ENCODE results near the gene ZBTB46.
"Not testable (repeated sequence)": the region's sequence is repeated elsewhere in the genome, so short reads cannot be mapped to it uniquely, and the experiment has no call there.

The ZBTB46 gene

GRCh38 chr20:63737945-63738686 lies 92.9 kb downstream of the ZBTB46 start:
- no peak overlapping the region for H3K27ac Mint-ChIP-seq

GRCh38 chr20:63737695-63737944 lies 93.4 kb downstream of the ZBTB46 start:
- H3K9me3 Mint-ChIP-seq, result no peaks in the 10 kb centered on the region

More at GRCh38 chr20:63737945-63738686, 92.9 kb downstream of the ZBTB46 start:
- H3K4me3 Mint-ChIP-seq, result peak overlapping the region; percentile 42
- no peaks in the 10 kb centered on the region for H3K9me3 Mint-ChIP-seq
- peaks cover 4% of the 10 kb centered on the region for H3K36me3 Mint-ChIP-seq
- no peaks in the 10 kb centered on the region for H3K27me3 Mint-ChIP-seq
- H3K4me1 Mint-ChIP-seq, result peaks cover 27% of the 10 kb centered on the region

GRCh38 chr20:63736893-63737694 lies 94.0 kb downstream of the ZBTB46 start:
- H3K36me3 Mint-ChIP-seq, result peaks cover 4% of the 10 kb centered on the region
- no peaks in the 10 kb centered on the region for H3K9me3 Mint-ChIP-seq
- H3K27me3 Mint-ChIP-seq, result no peaks in the 10 kb centered on the region
- peak overlapping the region; percentile 81 for H3K4me3 Mint-ChIP-seq
- H3K27ac Mint-ChIP-seq, result no peak overlapping the region
- H3K4me1 Mint-ChIP-seq, result peaks cover 27% of the 10 kb centered on the region

More at GRCh38 chr20:63737695-63737944, 93.4 kb downstream of the ZBTB46 start:
- H3K4me3 Mint-ChIP-seq, result peak overlapping the region; percentile 81
- no peak overlapping the region for H3K27ac Mint-ChIP-seq
- no peaks in the 10 kb centered on the region for H3K27me3 Mint-ChIP-seq
- H3K4me1 Mint-ChIP-seq, result peaks cover 27% of the 10 kb centered on the region
- H3K36me3 Mint-ChIP-seq, result peaks cover 4% of the 10 kb centered on the region

GRCh38 chr20:63735859-63736718 lies 95.0 kb downstream of the ZBTB46 start, which contains the start of gene LIME1:
Gene LIME1 (plus strand): TSS chr20:63736664. CDS start chr20:63737550, 886 bp downstream.
- Mint-ChIP-seq H3K4me1 (peaks cover 27% of the 10 kb centered on the region), H3K27ac (peak within 1 kb of the TSS; percentile 23), H3K36me3 (peaks cover 4% of the 10 kb centered on the region), H3K27me3 (no peaks in the 10 kb centered on the region), H3K9me3 (no peaks in the 10 kb centered on the region), H3K4me3 (peak within 1 kb of the TSS; percentile 81)

- H3K9me3 Mint-ChIP-seq, result no peaks in the 10 kb centered on the region
- H3K27ac Mint-ChIP-seq, result peak overlapping the region; percentile 51
- peaks cover 6% of the 10 kb centered on the region for H3K36me3 Mint-ChIP-seq
- no peaks in the 10 kb centered on the region for H3K27me3 Mint-ChIP-seq
- peaks cover 27% of the 10 kb centered on the region for H3K4me1 Mint-ChIP-seq
- H3K4me3 Mint-ChIP-seq, result peak overlapping the region; percentile 11
Measured at GRCh38 chr20:63734946-63735858, 95.9 kb downstream of the ZBTB46 start.

- H3K4me1 Mint-ChIP-seq, result peaks cover 27% of the 10 kb centered on the region
- H3K36me3 Mint-ChIP-seq, result peaks cover 9% of the 10 kb centered on the region
- H3K27ac Mint-ChIP-seq, result no peak overlapping the region
- no peaks in the 10 kb centered on the region for H3K27me3 Mint-ChIP-seq
- no peaks in the 10 kb centered on the region for H3K9me3 Mint-ChIP-seq
- no peak overlapping the region for H3K4me3 Mint-ChIP-seq
Measured at GRCh38 chr20:63734111-63734945, 96.7 kb downstream of the ZBTB46 start.

GRCh38 chr20:63733579-63734081 lies 97.4 kb downstream of the ZBTB46 start:
- no peak overlapping the region for H3K4me3 Mint-ChIP-seq

GRCh38 chr20:63733117-63733516 lies 97.9 kb downstream of the ZBTB46 start:
- Mint-ChIP-seq H3K9me3 (no peaks in the 10 kb centered on the region), H3K4me3 (no peak overlapping the region), H3K36me3 (peaks cover 12% of the 10 kb centered on the region), H3K4me1 (peaks cover 34% of the 10 kb centered on the region), H3K27ac (no peak overlapping the region), H3K27me3 (no peaks in the 10 kb centered on the region)

More at GRCh38 chr20:63733579-63734081, 97.4 kb downstream of the ZBTB46 start:
- Mint-ChIP-seq H3K27me3 (no peaks in the 10 kb centered on the region), H3K27ac (no peak overlapping the region), H3K36me3 (peaks cover 9% of the 10 kb centered on the region), H3K9me3 (no peaks in the 10 kb centered on the region), H3K4me1 (peaks cover 29% of the 10 kb centered on the region)

GRCh38 chr20:63732118-63733095 lies 98.7 kb downstream of the ZBTB46 start:
- Mint-ChIP-seq H3K27me3 (no peaks in the 10 kb centered on the region), H3K4me1 (peaks cover 39% of the 10 kb centered on the region), H3K27ac (no peak overlapping the region), H3K9me3 (no peaks in the 10 kb centered on the region), H3K4me3 (no peak overlapping the region), H3K36me3 (peaks cover 15% of the 10 kb centered on the region)

- Mint-ChIP-seq H3K27me3 (no peaks in the 10 kb centered on the region), H3K4me3 (no peak overlapping the region), H3K9me3 (no peaks in the 10 kb centered on the region), H3K36me3 (peaks cover 18% of the 10 kb centered on the region), H3K4me1 (peaks cover 44% of the 10 kb centered on the region), H3K27ac (no peak overlapping the region)
Measured at GRCh38 chr20:63731410-63731809, 99.7 kb downstream of the ZBTB46 start.

- not testable (repeated sequence) for H3K9me3 Mint-ChIP-seq, H3K4me3 Mint-ChIP-seq, H3K27me3 Mint-ChIP-seq
- Mint-ChIP-seq H3K4me1 (peaks cover 37% of the 10 kb centered on the region), H3K36me3 (peaks cover 25% of the 10 kb centered on the region), H3K27ac (peak overlapping the region; percentile 36)
Measured at GRCh38 chr20:63730189-63730733, 100.8 kb downstream of the ZBTB46 start.

- Mint-ChIP-seq H3K4me1 (peaks cover 45% of the 10 kb centered on the region), H3K36me3 (peaks cover 31% of the 10 kb centered on the region)
- not testable (repeated sequence) for H3K27me3 Mint-ChIP-seq, H3K27ac Mint-ChIP-seq, H3K4me3 Mint-ChIP-seq, H3K9me3 Mint-ChIP-seq
Measured at GRCh38 chr20:63722967-63723622, 108.0 kb downstream of the ZBTB46 start.

All from activated naive CD4-positive, alpha-beta T cell treated with anti-CD3 and anti-CD28 coated beads, Interleukin-2, amount 50 U/mL, for 24 hours (primary cell).